HEK293T (cell line): ENCODE data around the gene TNS3.

Source experiments
- FOXM1 ChIP-seq: fragments of 450-650 bp; IDR thresholded peaks from 2 replicates; pipeline ENCODE4 v1.6.1; 2017; ENCODE audit warnings: mild to moderate bottlenecking, borderline replicate concordance
- HDGF ChIP-seq: fragments of 450-650 bp; IDR thresholded peaks from 2 replicates; pipeline ENCODE4 v1.6.1; 2017; ENCODE audit warnings: antibody characterized with exemption, borderline replicate concordance

DNA sequence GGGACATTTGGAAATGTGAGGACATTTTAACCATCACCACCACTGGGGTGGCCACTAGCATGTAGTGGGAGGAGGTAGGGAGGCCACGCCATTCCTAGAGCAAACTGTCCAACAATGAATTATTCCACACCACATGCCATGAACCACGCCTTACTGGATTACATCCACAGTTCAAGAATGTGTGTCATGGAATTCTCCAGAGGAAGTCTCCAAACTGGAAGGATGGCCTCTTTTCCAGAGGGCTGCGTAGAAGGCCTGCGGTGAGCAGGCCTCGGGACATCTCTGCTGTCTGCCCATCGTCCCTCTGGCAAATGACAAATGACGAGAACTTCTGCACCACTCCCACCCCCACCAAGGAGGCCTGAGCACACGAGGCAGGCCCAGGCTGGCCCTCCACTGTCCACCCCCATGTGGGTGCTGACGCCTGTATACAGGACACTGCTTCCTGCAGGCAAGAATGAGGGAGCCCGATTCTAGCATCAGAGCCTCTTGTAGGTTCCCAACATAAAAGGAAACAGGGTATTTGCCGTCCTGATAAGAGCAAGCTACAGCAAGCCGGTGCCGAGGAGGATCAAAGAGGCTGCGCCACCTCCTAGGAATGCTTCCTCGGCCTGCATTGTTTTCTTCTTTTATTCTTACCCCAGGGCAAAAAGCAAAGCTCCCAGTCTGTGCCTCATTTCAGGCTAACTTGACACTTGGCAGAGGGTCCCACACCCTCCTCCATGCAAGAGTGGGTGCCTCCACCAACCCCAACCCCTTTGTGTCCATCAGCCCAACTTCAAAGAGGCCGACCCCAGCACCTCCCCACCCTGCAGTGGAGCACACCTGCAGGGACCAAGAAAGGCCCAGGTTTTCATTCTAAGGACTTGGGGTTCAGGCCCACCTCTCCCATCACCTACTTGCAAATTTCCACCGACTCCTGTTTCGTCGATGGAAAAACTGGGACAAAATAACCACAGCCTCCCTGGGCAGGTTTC lies 23.9 kb downstream of the TNS3 start:
- TF ChIP-seq HDGF (no peak), FOXM1 (no peak)
